Epithelial cell of prostate (primary cell): ENCODE measurements around the gene TTC23.

Experiments used
- DNase-seq: peaks from one replicate; pipeline ENCODE4 v3.0.0-alpha.2; 2011; ENCODE audit warnings: low read depth, low spot score
- H3K27ac ChIP-seq: fragments of 450-650 bp; 2 replicates; pipeline ENCODE4 v1.5.1; 2017; ENCODE audit warnings: mild to moderate bottlenecking

The TTC23 gene

GRCh38 chr15:99249270-99249841, at the start of gene TTC23:
TTC23 (minus strand) TSS chr15:99249581; CDS start chr15:99228712, 20,869 bp downstream.
- peak; percentile 29 for DNase-seq
- H3K27ac ChIP-seq, result peak within 1 kb of the TSS; percentile 89

- DNase-seq, result no peak
- no peak overlapping the region for H3K27ac ChIP-seq
Observed at GRCh38 chr15:99296386-99296785, 47.0 kb upstream of the TTC23 start.

GRCh38 chr15:99295840-99296239, 46.5 kb upstream of the TTC23 start:
- H3K27ac ChIP-seq, result no peak overlapping the region
- no peak for DNase-seq

GRCh38 chr15:99291643-99292042, 42.3 kb upstream of the TTC23 start:
- DNase-seq, result no peak

GRCh38 chr15:99283717-99284116, 34.3 kb upstream of the TTC23 start:
- no peak for DNase-seq

More at GRCh38 chr15:99291643-99292042, 42.3 kb upstream of the TTC23 start:
- H3K27ac ChIP-seq, result no peak overlapping the region

GRCh38 chr15:99282586-99282985, 33.2 kb upstream of the TTC23 start:
- no peak for DNase-seq
- no peak overlapping the region for H3K27ac ChIP-seq

More at GRCh38 chr15:99283717-99284116, 34.3 kb upstream of the TTC23 start:
- no peak overlapping the region for H3K27ac ChIP-seq

GRCh38 chr15:99282121-99282520, 32.7 kb upstream of the TTC23 start:
- no peak overlapping the region for H3K27ac ChIP-seq
- DNase-seq, result no peak

- no peak for DNase-seq
- H3K27ac ChIP-seq, result no peak overlapping the region
Observed at GRCh38 chr15:99279827-99280226, 30.4 kb upstream of the TTC23 start.

- DNase-seq, result no peak
- no peak overlapping the region for H3K27ac ChIP-seq
Observed at GRCh38 chr15:99279290-99279689, 29.9 kb upstream of the TTC23 start.

- DNase-seq, result no peak
Observed at GRCh38 chr15:99275525-99276128, 26.2 kb upstream of the TTC23 start.

GRCh38 chr15:99275061-99275460, 25.7 kb upstream of the TTC23 start:
- H3K27ac ChIP-seq, result no peak overlapping the region
- no peak for DNase-seq

More at GRCh38 chr15:99275525-99276128, 26.2 kb upstream of the TTC23 start:
- no peak overlapping the region for H3K27ac ChIP-seq

- H3K27ac ChIP-seq, result no peak overlapping the region
- DNase-seq, result no peak
Observed at GRCh38 chr15:99273801-99274200, 24.4 kb upstream of the TTC23 start.

GRCh38 chr15:99268431-99268830, 19.1 kb upstream of the TTC23 start:
- no peak for DNase-seq
- no peak overlapping the region for H3K27ac ChIP-seq

GRCh38 chr15:99267957-99268356, 18.6 kb upstream of the TTC23 start:
- no peak overlapping the region for H3K27ac ChIP-seq
- DNase-seq, result no peak

GRCh38 chr15:99265541-99266070, 16.2 kb upstream of the TTC23 start:
- H3K27ac ChIP-seq, result no peak overlapping the region
- DNase-seq, result no peak

GRCh38 chr15:99264125-99264524, 14.7 kb upstream of the TTC23 start:
- no peak for DNase-seq
- H3K27ac ChIP-seq, result peak overlapping the region; percentile 44

GRCh38 chr15:99257107-99257750, 7.8 kb upstream of the TTC23 start:
- DNase-seq, result no peak
- no peak overlapping the region for H3K27ac ChIP-seq

GRCh38 chr15:99253381-99254090, 4.2 kb upstream of the TTC23 start:
- no peak for DNase-seq
- no peak overlapping the region for H3K27ac ChIP-seq

GRCh38 chr15:99252326-99252725, 2.9 kb upstream of the TTC23 start:
- no peak overlapping the region for H3K27ac ChIP-seq
- DNase-seq, result no peak
